NCI-H526 (cell line): ENCODE data around the gene LRRC56.
A peak's percentile ranks its signal among the peaks of the same experiment; 100 is the strongest.

Experiments
- DNase-seq, 2 experiments: peaks; one replicate each; lab custom pipeline; 2025; lab: John Stamatoyannopoulos, UW

Gene LRRC56

GRCh38 chr11:539971-540481, 2.7 kb downstream of the LRRC56 start:
- no peak for DNase-seq

- no peak for DNase-seq
Observed at GRCh38 chr11:540583-541432, 3.5 kb downstream of the LRRC56 start.

GRCh38 chr11:541433-541885, 4.1 kb downstream of the LRRC56 start:
- DNase-seq: no peak

- no peak for DNase-seq
Observed at GRCh38 chr11:544817-545166, 7.5 kb downstream of the LRRC56 start.

- DNase-seq: no peak
Observed at GRCh38 chr11:545171-545570, 7.8 kb downstream of the LRRC56 start.

GRCh38 chr11:548700-549603, 11.6 kb downstream of the LRRC56 start:
- DNase-seq: peak in 1 of 2 experiments; percentile 50

GRCh38 chr11:550021-550745, 12.9 kb downstream of the LRRC56 start:
- no peak for DNase-seq

GRCh38 chr11:550746-551085, 13.4 kb downstream of the LRRC56 start:
- DNase-seq: no peak

GRCh38 chr11:551131-551530, 13.8 kb downstream of the LRRC56 start:
- DNase-seq: no peak

- DNase-seq: no peak
Observed at GRCh38 chr11:551596-551995, 14.3 kb downstream of the LRRC56 start.

- DNase-seq: no peak
Observed at GRCh38 chr11:553083-553987, 16.0 kb downstream of the LRRC56 start.

GRCh38 chr11:553988-554340, 16.6 kb downstream of the LRRC56 start:
- no peak for DNase-seq

- peak; percentile 77 to 97 for DNase-seq
Observed at GRCh38 chr11:554428-555226, 17.3 kb downstream of the LRRC56 start.

- DNase-seq: peak in 1 of 2 experiments; percentile 60
Observed at GRCh38 chr11:555227-555779, 18.0 kb downstream of the LRRC56 start.

GRCh38 chr11:555780-556661, 18.7 kb downstream of the LRRC56 start:
- peak in 1 of 2 experiments; percentile 73 for DNase-seq

GRCh38 chr11:556662-557256, 19.4 kb downstream of the LRRC56 start:
- DNase-seq: no peak

- no peak for DNase-seq
Observed at GRCh38 chr11:557328-558132, 20.2 kb downstream of the LRRC56 start.

- no peak for DNase-seq
Observed at GRCh38 chr11:558503-558902, 21.2 kb downstream of the LRRC56 start.
